Choroid plexus epithelial cell (primary cell): ENCODE data around the gene STRIP1.
A peak's percentile ranks its signal among the peaks of the same experiment; 100 is the strongest.

ENCODE experiments used
- DNase-seq: peaks from one replicate; pipeline ENCODE4 v3.0.0-alpha.2; 2010; ENCODE audit warnings: low read depth
- H3K4me3 ChIP-seq: 2 replicates; pipeline ENCODE4 v1.5.1; 2011; ENCODE audit warnings: low read depth, mild to moderate bottlenecking, control low read depth, low read length, moderate library complexity
- TF ChIP-seq, protein P1 (sequence below): conservative IDR thresholded peaks from 2 replicates; pipeline ENCODE4 v1.5.1; 2011; ENCODE audit warnings: low read depth, mild to moderate bottlenecking, control low read depth, inconsistent platforms, low read length, moderate library complexity

The STRIP1 gene

GRCh38 chr1:110032327-110032726 lies 2.1 kb upstream of the STRIP1 start:
- DNase-seq, result no peak
- no peak overlapping the region for H3K4me3 ChIP-seq
- TF ChIP-seq, protein P1, sequence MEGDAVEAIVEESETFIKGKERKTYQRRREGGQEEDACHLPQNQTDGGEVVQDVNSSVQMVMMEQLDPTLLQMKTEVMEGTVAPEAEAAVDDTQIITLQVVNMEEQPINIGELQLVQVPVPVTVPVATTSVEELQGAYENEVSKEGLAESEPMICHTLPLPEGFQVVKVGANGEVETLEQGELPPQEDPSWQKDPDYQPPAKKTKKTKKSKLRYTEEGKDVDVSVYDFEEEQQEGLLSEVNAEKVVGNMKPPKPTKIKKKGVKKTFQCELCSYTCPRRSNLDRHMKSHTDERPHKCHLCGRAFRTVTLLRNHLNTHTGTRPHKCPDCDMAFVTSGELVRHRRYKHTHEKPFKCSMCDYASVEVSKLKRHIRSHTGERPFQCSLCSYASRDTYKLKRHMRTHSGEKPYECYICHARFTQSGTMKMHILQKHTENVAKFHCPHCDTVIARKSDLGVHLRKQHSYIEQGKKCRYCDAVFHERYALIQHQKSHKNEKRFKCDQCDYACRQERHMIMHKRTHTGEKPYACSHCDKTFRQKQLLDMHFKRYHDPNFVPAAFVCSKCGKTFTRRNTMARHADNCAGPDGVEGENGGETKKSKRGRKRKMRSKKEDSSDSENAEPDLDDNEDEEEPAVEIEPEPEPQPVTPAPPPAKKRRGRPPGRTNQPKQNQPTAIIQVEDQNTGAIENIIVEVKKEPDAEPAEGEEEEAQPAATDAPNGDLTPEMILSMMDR, result no peak

DNA sequence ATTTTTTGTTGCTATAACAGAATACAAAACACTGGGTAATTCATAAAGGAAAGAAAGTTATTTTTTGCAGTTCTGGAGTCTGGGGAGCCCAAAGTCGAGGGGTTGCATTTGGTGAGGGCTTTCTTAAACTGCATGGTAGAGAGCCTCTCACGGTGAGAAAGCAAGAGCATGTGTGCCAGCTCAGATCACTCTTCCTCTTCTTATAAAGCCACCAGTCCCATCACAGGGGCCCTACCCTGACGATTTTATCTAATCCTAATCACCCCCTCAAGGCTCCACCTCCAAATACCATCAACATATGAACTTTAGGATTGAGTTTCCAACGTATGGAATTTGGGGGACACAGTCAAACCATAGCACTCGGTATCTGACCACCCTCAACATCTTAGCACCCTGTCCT lies 1.0 kb upstream of the STRIP1 start:
- DNase-seq, result no peak
- TF ChIP-seq, protein P1, result no peak
- H3K4me3 ChIP-seq, result no peak overlapping the region

DNA sequence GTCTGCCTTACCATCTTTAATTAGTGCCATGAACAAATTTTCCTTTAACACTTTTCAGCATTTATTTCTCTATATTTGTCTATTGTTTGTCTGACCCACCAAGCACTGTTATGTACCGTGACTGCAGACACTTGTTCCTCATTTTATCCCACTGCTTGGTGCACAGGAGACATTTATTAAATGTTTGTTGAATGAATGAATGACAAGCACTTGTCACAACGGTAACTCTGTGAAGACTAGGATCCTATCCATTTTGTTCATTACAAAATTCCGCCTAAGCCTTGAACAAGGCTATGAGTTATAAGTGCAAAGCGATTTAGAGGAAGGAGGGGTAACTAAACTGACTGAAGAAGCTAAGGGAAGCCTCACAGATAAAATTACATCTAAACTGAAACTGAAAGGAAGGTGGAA lies 379 bp upstream of the STRIP1 start:
- DNase-seq, result no peak
- TF ChIP-seq, protein P1, result no peak
- peak overlapping the region; percentile 41 for H3K4me3 ChIP-seq

- no peak for DNase-seq
- H3K4me3 ChIP-seq, result peak overlapping the region; percentile 82
- TF ChIP-seq, protein P1, result no peak
Measured at GRCh38 chr1:110035236-110035752, 870 bp downstream of the STRIP1 start.

- no peak overlapping the region for H3K4me3 ChIP-seq
- no peak for DNase-seq
- TF ChIP-seq, protein P1, result no peak
Measured at GRCh38 chr1:110038271-110038670, 3.8 kb downstream of the STRIP1 start.

DNA sequence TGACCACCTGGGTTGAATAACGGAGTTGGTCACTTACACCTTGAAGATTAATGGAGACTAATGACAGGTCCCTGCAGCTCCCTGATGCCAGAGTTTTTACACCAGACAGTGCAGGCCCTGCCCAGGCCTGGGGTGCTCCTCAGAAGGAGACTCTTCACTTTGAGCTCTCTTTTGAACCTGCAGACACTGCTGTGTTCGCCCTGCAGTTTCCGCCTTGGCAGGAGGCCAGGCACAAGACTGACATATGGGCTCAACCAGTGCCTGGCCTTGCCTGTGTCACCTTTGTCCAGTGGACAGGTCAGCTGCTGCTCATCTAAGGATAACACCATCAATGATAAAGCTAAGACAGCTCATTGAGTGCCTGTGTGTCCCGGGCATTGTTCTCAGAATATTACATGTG lies 5.2 kb downstream of the STRIP1 start:
- DNase-seq, result no peak
- H3K4me3 ChIP-seq, result no peak overlapping the region
- TF ChIP-seq, protein P1, result no peak

DNA sequence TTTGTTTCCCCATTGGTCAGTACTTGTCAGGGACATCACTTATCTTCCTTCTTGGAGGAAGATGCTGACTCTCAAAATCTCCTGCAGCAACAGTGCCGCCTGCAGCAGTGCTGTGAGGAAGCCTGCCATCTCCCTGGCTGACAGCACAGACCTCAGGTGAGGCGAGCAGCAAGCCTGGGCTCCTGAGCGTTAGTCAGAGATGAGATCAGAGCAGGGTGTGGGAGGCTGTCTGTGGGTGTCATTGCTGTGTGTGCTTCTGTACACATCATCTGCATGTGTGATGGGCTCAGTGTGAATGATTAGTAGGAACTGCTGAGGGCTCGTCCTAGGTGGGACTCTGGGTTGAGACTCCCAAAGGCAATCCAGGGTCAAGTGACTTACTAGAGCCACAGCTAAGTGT lies 6.1 kb downstream of the STRIP1 start:
- TF ChIP-seq, protein P1, result no peak
- no peak overlapping the region for H3K4me3 ChIP-seq
- DNase-seq, result no peak
